CD4-positive, alpha-beta T cell treated with Interleukin-4 for 1 hour (primary cell): ENCODE results near the gene SPSB2.
"Not testable (repeated sequence)": the region's sequence is repeated elsewhere in the genome, so short reads cannot be mapped to it uniquely, and the experiment has no call there.

Source experiments
- DNase-seq, 2 donors: peaks; one replicate each; pipeline ENCODE4 v3.0.0-alpha.2; 2020 to 2022

Gene SPSB2

DNA sequence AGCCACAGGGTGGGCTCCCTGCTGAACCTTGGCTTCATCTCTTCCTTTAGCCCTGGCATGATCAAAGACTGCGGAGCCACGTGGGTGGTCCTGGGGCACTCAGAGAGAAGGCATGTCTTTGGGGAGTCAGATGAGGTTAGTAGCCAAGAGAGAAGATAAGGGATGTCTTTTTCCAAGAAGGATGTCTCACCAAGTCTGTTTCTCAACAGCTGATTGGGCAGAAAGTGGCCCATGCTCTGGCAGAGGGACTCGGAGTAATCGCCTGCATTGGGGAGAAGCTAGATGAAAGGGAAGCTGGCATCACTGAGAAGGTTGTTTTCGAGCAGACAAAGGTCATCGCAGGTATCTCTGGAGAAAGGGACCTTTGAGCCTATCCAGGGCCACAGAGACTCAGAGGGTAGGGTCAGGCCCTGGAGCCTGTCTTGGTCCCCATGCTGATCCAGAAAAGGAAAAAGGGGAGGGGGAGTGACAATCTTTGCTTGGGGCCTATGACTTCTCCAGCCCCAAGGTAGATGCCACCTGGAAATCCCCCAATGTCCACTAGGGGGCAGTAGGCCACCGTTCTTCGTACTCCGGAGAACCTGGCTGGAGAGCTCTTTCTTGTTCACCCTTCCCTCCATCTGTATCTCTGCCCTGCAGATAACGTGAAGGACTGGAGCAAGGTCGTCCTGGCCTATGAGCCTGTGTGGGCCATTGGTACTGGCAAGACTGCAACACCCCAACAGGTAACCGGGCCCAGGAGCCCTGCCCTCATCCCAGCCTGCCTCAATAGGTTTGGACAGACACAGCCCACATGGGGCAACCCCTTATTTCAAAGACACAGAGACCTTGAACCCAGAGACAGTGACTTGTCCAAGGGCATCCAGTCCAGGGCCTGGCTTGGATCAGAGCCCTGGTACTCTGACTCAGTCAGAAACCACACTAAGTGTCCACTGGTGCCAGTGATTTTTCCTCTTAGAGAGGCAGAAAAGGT lies 3.8 kb downstream of the SPSB2 start:
- DNase-seq = peak; percentile 86 to 88

DNA sequence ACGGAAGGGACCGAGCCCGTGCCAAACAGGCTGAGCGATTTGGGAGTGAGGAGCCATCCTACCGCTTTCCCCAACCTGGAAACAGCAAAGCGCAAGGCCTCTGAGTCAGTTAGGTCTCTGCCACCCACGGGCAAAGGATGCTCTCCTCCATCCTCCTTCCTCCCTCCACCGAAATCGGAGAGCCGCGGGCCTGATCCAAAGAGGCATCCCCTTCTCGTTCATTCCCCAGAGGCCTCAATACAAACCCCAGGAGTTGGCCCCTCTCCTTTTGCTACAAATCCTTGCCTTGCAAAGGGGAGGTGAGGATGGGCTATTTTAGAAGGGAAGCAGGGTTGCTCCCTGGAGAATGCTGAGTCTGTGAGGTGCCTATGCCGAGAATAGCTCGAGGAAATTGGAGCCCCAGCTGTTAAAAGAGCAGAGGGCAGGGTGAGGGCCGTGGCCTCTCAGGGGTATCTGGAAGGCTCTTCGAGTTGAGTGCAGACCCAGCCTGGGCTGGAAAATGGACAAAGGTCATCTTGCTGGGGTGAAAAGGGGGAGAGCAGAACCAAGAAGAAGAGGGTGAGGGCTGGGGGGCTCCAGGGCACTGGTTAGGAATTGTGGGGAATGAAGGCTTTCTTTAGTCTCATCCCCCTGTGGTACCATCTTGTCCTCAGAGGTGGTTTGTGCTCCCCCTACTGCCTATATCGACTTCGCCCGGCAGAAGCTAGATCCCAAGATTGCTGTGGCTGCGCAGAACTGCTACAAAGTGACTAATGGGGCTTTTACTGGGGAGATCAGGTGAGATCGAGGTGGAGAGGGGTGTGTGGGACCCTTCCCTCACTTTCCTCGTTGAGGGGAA lies 4.7 kb downstream of the SPSB2 start:
- peak in 1 of 2 donors; percentile 13 for DNase-seq

DNA sequence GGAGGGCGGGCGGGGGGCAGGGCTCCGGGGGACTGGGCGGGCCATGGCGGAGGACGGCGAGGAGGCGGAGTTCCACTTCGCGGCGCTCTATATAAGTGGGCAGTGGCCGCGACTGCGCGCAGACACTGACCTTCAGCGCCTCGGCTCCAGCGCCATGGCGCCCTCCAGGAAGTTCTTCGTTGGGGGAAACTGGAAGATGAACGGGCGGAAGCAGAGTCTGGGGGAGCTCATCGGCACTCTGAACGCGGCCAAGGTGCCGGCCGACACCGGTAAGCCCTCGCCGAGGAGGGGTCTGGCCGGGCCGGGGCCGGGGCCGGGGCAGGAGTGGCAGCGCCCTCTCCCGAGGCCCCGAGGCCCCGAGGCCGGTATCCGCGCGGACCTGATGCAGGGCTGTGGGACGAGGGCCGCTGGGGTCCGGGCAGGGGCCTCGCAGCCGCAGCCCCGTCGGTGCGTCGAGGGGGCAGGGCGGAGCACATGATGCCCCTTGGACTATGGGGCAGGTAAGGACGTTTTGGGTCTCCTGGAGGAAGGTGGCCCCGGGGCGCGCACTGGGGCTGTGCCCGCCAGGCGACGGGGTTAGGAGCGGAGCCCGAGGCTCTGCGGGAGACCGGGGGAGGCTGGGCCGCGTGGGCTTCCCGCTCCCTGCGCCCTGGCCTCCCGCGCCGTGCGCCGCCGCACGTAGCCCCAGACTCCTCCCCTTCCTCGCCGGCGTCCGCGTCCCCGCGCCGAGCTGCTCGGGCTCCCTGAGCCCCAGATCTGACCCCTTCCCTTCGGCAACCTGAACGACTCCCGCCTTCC lies 5.5 kb downstream of the SPSB2 start, which contains the start of gene TPI1:
TPI1 (plus strand) TSS at position 119 of the 798 bp plus-strand sequence; CDS start at position 155, 36 bp downstream.
- peak; percentile 87 for DNase-seq

DNA sequence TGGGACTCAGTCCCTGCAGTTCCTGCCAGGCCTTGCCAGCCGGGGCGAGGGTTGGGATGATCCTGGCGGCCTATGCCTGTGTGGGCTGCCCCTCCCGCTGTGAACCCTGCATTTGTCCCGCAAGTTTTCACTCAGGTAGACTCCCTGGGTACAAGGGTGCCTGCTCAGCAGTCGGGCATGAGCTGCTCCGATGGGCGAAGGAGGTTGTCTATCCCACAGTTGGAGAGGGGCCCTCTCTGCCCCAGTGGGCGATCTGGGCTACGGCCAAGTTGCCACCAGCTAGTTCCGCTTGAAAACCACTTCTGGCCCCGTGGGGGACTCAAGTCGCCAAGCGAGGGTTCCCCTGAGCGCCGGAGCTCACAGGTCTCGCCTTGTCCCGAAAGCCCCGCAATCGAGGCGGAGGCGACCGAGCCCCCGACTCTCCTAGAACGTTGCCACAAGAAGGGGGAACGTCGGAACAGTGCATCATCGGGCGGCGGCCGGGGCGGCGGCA lies 6.1 kb downstream of the SPSB2 start:
- no peak for DNase-seq

DNA sequence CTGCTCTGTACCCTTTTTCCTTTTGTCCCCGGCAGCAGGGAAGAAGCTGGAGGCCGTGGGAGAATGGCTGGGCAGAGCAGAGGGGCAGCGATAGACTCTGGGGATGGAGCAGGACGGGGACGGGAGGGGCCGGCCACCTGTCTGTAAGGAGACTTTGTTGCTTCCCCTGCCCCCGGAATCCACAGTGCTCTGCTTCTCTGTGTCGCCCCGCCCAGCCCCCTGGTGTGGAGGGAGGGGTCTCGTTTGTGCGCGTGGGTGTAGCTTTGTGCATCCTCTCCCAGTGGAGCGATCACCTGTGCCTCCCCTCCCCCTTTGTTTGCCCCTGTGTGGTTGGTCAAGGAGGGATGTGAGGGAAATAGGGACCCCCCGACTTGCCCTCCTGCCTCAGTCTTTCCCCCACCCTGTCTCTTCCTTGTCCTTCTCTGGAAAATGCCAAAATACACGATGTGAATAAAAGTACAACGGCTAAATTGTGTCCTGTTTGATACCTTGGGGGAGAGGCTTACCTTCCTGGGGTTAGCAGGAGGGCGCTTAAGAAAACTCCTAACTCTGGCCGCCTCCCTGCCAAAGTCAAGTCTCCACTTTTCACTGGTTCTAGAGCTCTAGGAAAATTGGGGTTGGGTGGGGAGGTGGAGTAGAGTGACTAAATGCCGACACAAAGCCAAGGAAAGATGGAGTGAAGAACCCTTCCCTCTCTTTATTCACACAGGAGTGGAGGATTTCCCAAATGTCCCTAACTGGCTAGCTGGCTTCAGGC lies 6.8 kb downstream of the SPSB2 start:
- no peak for DNase-seq

DNA sequence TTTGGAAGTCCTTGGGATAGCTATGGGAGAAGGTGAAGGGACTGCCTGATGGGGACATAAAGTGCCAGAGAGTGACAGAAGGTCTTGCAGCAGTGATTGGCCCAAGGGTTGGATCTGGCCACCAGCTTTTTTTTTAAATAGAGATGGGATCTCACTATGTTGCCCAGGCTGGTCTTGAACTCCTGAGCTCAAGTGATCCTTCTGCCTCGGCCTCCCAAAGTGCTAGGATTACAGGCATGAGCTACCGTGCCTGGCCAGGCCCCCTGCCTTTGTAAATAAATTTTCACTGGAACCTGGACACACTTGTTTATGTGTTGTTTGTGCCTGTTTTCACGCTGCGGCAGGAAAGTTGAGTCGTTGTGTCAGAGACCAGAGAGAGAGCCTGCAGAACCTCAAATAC lies 7.8 kb downstream of the SPSB2 start:
- DNase-seq = not testable (repeated sequence)

DNA sequence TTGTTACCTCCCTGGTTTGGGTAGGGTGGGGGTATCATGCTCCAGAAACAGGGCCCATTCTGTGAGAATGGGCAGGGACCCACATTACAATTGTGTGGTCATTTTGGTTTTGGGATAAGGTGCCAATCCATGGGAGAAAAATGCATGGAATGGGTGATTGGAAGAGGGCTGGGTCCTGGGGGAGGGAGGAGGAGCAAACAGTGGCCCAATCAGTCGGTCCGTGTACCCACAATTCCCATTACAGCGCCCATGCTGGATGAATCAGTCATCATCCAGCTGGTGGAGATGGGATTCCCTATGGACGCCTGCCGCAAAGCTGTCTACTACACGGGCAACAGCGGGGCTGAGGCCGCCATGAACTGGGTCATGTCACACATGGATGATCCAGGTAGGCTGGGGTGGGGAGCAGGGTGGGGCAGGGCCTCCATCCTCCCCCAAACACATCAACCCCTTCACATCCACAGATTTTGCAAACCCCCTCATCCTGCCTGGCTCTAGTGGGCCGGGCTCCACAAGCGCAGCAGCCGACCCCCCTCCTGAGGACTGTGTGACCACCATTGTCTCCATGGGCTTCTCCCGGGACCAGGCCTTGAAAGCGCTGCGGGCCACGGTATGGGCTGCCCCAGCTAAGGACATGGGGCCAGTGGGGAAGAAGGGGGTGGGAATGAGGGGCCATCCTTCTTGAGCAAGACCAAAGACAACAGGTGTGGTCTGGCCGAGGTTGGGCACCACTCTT lies 9.3 kb downstream of the SPSB2 start:
- no peak for DNase-seq

DNA sequence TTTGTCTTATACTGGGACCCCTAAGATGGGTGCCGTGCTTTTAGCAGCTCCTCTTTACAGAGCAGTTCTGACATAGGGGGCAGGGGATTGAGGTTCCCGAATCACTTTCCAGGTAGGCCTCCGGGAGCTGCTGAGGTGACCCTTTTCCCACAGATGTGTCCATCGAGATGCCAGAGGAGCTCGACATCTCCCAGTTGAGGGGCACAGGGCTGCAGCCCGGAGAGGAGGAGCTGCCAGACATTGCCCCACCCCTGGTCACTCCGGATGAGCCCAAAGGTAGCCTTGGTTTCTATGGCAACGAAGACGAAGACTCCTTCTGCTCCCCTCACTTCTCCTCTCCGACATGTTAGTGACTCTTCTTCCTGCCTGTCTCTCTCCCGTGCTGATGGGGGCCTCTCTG lies 10.1 kb downstream of the SPSB2 start:
- no peak for DNase-seq

DNA sequence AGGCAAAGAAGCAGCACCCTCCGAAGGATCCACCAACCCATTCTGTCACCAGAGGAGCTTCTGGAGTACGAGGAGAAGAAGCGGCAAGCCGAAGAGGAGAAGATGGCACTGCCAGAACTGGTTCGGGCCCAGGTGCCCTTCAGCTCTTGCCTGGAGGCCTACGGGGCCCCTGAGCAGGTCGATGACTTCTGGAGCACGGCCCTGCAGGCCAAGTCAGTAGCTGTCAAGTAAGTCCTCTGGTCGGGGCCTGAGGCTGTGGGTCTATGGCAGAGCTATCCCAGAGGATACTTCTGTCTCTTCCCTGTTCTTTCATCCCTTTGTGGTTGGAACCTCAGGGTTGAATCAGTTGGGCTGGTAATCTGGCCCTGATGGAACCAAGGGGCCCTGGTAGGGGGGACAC lies 11.7 kb downstream of the SPSB2 start:
- DNase-seq = no peak

DNA sequence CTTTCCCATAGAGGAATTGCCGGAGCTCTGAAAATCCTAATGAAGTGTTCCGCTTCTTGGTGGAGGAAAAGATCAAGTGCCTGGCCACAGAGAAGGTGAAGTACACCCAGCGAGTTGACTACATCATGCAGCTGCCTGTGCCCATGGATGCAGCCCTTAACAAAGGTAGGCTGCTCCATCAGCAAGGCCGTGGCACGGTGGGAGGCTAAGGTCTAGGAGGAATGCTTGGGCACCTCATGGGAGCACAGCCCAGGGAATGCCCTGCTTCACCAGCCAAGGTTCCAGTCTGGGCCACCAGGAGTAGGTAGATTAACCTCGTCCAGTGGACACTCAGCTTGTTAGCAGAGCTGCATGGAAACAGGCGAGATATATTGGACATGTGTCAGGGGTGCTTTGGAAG lies 12.2 kb downstream of the SPSB2 start:
- no peak for DNase-seq

DNA sequence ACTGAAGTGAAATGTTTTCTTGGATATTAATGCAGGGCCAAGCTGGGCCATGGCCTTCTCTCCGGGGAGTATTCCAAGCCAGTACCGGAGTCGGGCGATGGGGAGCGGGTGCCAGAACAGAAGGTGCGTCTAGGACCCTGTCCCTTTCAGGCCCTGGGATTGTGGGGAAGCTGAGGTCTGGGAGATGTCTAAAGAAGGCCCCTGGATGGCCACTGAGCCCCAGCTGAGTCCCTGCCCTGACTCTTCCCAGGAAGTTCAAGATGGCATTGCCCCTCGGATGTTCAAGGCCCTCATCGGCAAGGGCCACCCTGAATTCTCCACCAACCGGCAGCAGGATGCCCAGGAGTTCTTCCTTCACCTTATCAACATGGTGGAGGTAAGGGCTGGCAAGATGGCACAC lies 13.0 kb downstream of the SPSB2 start:
- DNase-seq = no peak

DNA sequence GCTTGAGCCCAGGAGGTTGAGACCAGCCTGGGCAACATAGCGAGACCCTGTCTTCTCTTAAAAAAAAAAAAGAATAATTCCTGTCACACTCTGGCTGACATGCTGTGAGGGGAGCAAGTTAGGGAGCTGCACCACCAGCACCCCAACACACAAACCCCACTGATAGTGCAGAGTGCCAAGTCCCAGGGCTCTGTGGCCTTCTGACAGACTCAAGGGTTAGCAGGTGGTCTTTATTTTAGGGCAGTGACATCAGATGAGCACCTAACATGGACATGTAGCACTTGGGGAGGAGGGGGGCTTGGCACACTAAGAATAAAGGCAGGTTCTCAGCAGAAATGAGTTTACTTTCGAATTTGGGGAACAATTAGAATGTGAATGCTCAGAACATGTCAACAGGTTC lies 14.3 kb downstream of the SPSB2 start:
- no peak for DNase-seq

DNA sequence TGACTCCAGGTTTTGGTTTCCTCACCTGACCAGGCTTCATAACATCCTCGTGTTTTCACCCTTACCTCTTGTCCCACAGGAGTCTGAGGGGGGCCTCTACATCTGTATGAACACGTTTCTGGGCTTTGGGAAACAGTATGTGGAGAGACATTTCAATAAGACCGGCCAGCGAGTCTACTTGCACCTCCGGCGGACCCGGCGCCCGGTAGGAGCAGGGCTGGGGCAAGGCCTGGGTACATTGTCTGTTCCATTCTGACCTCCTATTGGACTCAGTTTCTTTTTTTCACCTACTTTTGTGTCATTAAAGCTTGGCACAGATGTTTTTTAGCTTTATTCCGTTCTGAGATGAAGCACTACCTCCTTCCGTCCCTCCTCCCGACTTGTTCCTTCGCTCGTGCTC lies 17.8 kb downstream of the SPSB2 start:
- no peak for DNase-seq

DNA sequence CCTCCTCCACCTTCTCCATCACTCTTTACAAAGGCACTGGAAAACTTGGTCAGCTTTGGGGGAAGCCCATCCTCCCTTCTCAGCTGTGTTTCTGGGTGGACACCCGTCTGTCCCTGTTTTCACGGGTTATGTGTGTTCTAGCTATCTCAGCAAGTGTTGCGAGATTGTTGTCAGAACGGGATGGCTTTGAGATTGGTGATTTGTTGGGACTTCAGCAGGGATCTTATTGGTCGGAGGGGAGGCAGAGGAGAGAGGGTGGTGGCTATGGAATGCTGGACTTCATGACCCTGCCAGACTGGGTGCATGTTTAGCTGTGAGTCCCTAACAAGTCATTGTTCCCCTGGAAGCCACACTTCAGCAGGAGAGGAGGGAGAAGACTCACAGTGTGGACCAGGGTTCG lies 19.1 kb downstream of the SPSB2 start:
- DNase-seq = no peak

DNA sequence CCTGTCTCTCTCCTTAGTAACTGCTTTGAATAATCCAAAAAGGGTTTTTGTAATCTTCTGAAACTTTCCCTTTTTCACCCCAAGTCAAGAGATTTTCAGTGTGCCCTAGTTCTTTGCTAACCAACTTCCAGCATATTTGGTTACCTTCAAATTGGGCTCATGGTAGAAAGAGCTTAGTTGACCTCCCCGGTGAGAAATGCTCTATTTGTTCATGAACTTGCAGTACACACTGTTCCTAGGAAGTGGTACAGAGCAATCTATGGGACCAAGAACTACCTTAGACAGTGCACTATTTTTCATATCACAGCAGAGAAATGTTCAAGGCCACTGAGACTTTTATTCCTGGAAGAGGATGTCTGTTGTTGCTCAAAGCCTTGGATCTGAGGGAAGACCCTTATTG lies 19.5 kb downstream of the SPSB2 start:
- no peak for DNase-seq

DNA sequence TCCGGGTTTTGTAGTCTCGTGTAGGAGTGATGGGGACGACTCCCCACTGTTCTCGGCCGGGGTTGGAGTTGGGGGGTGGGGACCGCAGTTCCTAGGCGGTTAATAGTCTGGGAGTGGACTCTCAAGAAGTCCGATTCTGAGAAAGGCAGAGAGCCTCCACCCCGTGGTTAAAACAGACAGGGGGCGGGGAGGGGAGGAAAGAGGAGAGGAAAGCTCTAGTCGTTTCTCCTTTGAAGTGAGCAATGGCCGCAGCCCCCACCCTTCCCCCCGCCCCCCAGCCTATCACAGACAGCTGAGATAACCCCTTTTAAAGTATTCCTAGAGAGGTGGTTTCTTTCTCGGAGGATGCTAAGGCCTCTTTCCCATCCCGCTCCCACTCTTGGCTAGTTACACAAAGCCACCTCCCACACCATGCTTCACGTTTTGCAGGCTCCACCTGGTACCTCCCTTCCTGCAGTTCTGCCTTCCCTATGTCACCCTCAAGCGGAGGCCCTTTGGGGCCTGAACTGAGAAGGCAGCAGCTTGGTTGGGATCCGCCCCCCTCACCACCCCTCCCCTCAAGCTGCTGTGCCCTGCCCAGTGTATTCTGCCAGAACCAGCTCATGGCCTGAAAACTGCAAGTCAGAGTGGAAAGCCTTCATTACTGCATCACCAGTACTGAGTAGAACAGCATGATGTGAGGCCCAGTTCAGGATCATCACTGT lies 20.3 kb downstream of the SPSB2 start:
- peak; percentile 47 to 70 for DNase-seq

DNA sequence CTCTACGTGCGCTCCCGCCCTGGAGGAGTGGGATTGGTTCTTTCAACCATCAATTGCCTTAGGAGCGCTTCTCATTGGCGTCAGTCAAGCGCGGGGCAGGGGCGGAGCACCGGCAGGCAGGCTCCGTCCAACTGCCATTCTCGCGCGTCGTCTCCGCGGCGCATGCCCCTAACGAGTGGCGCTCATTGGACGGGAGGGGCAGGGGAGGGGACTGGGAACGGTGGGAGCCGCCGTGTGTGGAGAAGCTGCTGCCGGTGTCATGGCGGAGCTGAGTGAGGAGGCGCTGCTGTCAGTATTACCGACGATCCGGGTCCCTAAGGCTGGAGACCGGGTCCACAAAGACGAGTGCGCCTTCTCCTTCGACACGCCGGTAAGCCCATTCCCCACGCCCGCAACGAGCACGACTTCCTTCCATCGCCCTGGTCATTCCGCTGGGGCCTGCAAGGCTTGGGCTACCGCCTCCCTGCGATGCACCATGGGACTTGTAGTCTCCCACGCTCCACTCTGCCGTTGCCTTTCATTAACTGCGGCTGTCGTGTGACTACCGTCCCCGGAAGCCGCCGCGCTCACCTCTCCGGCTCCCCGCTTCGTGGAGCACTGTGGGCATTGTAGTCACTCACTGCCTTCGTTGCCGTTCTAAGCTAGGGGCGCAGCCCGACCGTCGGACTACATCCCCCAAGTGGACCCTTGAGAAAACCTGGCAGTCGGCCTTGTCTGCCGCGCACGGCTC lies 21.0 kb downstream of the SPSB2 start, which contains the start of gene USP5:
USP5 (plus strand) TSS at position 230 of the 730 bp plus-strand sequence; CDS start at position 260, 30 bp downstream.
- peak; percentile 99 for DNase-seq

DNA sequence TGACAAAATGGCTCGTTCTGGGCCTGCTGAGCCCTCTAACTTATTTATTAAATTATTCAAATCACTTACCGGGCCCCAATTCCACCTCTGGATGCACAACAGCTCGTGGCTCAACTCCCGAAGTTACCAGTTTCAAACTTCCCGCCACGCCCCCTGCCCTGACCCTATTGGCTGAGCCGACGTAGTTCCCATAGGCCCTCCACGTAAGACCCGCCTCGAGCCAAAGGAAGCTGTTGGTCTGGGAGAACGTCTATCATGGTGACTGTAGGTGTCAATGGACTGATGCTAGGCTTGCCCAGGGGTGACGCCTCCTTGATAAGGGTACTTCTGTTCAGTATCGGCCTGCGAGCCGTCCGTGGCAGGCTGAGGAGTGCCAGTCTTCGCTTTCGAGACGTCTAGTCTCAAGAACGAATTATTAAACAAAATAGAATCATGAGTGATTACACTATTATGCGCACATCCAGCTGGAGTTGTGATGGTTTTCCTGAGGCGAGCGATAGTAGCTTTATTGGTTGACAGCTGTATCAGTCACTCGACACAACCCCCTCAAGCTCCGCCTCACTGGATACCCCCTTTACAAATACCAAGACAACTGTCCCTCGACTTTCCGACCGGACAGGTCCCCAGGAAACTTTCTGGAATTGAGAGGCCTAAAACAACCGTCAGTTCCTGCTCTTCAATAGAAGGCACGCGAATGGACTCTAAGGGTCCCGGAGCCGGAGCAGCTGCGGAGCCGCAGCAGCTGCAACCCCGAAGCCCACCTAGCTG lies 21.8 kb downstream of the SPSB2 start, which contains the start of gene CDCA3:
CDCA3 (minus strand) TSS at position 134 of the 768 bp plus-strand sequence. CDS start 334 bp downstream, outside the sequence.
- DNase-seq = peak; percentile 97

DNA sequence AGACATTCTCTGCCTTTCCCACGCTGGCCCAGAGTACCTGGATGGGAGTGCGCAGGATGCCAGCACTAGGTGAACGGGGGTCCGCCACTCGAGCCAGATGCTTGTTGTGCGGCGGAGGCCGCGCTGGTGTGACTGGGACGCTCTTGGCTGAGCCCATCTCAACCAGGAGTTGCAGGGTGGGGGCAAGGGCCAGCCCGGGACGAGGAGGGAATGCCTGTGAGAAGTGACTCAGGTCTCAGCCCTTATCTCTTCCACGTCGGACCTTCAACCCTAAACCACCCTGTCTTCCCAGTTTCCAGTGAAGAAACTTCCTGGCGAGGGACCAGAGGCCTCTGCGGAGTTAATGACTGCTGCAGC lies 22.3 kb downstream of the SPSB2 start:
- no peak for DNase-seq
